DMS53 (cell line): Measurements from ENCODE around the gene LIF.

Experiments
- DNase-seq: peaks from one replicate; lab custom pipeline; 2025; lab: John Stamatoyannopoulos, UW

Gene LIF

DNA sequence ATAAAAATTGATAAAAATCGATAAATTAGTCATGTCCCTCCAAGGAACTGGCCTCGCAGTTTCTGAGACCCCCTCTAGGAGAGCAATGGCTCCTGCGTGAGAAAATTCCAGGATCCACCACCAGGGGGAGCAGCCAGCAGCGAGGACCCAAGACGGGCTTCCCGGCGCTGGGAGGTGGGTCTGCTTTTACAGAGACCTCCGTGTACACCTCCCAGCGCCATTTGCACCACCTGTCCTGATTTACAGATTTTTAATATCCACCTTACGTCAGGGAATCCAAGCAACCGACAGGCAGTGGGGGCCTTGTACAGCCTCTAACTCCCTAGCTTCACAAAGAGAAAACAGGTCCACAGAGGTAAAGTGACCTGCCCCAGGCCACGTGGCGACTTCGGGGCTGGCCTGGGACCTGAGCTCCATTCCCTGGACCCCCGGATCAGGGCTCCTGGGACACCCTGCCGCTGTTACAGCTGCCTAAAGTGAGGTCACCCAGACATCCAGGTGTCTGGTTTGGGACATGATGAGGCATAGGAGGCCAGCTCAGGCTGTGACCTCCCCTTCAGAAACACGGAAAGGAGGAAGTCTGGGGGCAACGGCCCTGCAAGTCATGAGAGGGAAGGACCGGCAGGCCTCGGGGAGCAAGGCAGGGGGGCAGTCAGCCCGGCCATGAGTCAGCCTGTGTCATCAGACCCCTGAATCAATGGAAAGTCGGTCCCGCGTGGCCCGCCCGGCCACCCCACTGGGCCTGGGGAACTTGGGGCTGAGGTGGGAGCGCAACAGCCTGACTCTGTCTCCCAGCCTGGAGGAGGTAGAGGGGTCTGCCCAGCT lies 16.6 kb upstream of the LIF start:
- DNase-seq: peak; percentile 51

DNA sequence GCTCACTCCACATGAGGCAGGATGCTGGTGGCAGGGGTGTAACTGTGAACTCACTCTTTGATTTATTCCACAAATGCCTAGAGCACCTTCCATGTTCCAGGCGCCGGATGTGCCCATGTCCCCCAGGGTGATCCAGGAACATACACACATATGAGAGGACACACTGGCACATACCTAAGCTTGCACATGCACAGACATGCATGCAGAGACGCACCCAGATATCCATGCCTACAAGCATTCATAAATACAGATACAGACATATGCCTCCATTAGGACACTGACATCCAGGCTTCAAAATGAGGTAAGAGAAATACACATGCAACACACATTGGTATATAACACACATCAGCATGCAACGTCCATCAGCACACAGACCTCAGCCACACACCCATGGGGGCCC lies 15.6 kb upstream of the LIF start:
- DNase-seq: no peak

DNA sequence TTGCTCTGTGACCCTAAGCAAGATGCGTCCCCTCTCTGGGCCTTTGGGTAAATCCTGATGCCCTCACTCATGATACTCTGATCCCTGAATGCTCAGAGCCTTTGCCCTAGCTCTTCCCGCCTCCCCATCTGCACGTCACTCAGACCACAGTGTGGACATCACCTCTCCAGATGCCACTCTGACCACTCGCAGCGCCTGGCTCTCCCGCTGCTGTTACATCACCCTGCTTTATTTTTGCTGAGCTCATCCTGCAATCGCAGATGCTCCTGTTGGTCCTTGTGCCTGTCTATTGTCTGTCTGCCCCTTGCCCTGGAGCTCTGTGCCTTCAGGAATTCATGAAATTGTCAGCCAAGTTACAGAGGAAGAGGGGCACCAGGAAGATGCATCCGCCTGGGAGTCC lies 14.6 kb upstream of the LIF start:
- peak; percentile 35 for DNase-seq

DNA sequence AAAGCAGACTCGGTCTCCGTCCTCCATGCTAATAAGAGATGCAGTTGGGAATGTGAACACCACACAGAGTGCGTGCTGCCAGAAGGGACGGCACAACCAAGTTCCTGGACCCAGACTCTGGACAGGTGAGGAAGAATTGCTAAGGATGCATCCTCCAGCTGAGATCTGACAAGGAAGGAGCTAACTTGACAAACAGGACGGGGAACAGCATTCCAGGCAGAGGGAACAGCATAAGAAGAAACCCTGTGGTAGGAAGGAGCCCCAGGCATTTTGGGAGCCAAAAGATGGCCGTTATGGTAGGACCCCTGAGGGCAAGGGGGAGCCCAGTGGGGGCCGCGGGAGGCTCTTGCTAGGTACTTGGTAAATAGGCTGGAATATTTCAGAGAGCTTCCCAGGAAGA lies 14.1 kb upstream of the LIF start:
- no peak for DNase-seq

DNA sequence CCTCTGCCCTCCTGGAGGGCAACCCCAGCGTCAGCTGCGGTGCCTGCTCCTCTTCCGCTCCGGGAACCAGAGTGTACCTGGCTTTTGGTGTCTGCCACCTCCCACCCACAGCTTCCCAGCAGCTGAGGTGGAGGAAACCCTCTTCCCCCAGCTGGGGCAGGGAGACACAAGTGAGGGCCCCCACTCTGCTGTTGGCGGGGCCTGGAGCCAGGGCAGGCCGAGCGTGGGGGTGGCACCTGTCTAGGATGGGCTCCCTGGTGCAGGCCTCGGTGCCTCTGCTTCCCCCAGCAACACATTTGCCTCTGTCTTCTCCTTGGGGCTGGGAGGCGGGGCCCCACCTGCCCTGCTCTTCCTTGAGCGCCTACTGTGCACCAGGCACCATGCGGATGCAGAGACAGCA lies 13.7 kb upstream of the LIF start:
- no peak for DNase-seq

DNA sequence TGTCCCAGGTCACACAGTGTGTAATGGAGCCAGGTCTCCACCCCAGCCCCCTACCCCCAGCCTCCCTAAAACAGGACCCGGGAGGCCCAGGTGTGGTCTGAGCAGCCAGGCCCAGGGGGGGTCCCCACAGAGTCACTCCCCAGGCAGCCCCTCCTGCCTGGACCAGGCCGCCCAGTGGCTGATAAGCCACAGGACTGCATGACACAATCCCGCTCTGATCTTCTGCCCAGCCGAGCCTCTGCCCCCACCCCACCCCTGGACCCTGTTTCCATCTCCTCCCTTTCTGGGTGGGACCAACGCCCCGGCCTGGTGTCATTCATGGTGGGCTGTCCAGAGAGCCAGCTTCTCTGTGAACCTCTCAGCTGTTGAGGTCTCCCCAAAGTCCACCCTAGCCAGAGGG lies 7.8 kb upstream of the LIF start:
- no peak for DNase-seq

DNA sequence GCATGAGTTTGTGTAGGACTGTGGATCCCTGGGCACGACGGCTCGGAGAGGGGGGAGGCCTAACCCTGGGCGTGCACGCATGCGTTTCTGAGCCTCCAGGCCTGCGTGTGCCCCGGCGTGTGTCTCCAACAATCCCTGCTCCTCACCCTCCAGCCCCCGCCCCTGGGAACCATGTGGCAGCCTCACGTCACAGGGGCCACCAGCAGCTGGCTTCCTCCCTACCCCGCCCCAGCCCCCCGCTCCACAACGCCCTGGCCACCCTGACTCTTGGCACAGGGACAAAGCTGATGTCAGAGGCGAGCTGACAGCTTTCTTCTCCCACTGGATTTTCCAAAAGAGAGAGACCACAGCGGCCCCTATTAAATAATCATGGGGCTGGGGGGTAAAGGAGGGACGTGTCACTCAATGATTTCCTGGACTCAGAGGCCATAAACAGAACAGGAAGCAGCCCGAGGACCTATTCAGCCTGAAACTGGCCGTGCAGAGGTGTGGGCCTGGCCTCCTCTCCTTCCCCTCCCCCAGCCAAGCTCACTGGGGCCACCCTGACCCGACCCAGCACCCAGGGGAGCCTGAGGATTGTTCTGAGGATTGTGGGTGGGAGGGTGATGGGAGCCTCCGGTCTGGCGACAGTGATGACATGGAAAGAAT lies 6.8 kb upstream of the LIF start:
- DNase-seq: no peak

DNA sequence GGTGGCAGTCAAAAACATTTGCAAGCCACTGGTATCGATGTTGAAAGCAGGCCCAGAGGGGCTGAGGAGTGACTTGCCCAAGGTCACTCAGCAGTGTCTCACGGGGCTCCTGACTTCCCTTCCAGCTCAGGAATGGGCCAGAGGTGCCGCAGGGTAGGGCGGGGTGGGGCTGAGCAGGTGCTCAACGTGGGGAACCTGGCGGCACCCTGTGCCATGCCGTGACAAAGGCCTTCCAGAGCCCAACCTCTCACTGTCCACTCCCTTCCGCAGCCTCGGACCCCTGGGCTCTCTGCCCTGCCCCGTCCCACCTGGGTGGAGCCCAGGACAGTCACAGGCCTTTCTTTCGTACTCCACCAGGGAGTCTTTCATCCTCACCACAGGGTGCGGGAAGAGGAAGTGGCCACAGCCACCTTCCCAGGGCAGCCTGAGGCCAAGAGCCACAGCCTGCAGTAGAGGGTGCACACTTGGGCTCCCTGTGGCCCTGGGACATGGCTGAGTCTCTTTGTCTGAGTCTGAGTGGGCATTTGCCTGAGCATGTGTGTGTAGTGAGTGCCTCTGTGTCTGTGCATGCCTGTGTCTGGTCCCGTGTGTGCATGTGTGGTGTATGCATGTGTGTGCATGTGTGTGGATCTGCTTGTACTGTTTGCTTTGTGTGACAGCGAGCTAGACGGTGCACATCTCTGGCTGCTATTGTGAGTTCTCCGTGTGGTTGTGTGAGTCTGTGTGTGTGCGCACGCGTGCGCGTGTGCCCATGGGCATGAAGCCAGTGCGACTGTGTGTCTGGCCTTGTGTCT lies 6.0 kb upstream of the LIF start:
- no peak for DNase-seq

DNA sequence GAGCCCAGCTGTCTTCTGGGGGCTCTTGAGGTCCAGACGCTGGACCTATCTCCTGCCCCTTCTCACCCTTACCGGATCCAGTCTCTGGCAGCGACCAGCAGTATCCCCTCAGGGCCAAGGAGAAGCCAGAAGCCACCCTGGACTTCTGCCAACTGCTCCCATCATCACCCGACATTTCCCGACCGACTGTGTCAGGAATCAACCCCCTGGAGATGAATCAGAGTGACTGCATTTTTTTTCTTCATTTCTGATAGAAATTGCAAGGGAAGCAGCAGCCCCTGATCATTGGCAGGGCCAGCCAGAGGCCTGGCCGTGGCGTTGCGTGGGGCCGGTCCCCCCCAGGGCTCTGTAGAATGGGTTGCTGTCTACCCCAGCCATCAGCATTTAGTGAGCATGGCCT lies 5.2 kb upstream of the LIF start:
- DNase-seq: no peak

DNA sequence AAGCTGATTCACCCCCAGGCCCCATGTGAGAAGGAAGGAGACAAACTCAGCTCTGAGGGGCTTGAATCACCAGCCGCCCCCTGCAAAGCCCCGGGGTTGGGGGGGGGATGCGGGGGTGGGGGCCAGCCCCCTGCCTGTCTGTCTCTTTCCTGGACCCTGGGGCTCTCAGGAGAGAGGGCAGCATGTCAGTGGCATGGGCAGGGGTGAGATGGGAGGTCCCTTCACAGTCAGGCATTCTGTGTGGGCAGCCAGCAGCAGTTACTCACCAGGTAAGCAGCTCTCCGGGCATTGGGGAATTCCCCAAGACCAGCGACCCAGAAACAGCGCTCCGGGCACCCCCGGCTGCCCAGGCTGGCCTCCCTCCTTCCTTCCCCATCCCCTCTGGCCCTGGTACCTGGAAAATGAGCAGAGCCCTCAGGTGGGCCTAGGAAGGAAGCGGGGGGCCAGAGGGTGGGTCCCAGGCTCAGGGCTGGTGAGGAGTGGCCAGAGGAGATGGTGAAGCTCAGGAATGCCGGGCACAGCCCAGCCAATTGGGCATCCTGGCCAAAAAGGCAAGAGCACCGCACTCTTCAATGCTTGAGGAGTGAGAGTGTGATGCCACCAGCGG lies 4.2 kb upstream of the LIF start:
- peak; percentile 16 for DNase-seq

DNA sequence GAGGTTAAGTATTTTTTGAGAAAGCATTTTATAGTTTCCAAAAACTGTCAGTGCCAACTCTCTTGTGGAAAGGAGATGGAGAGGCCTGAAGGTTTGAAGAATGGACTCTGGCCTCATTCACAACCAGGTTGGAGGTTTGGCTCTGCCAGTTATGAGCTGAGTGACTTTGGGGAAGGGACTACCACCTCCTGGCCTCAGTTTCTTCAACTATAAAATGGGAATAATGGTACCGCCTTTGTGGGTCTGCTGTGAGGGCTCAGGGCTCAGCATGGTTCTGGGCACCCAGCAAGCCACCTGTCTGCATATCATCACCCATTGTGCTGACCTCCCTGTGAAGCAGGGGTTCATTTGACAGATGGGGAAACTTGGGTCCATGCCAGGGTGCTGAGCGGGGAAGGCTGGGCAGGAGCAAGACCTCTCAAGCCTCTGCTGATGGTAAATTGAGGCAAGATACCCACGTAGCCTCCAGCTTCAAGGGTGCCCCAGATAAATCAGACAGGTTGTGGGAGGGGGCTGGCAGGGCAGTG lies 3.5 kb upstream of the LIF start:
- DNase-seq: no peak

DNA sequence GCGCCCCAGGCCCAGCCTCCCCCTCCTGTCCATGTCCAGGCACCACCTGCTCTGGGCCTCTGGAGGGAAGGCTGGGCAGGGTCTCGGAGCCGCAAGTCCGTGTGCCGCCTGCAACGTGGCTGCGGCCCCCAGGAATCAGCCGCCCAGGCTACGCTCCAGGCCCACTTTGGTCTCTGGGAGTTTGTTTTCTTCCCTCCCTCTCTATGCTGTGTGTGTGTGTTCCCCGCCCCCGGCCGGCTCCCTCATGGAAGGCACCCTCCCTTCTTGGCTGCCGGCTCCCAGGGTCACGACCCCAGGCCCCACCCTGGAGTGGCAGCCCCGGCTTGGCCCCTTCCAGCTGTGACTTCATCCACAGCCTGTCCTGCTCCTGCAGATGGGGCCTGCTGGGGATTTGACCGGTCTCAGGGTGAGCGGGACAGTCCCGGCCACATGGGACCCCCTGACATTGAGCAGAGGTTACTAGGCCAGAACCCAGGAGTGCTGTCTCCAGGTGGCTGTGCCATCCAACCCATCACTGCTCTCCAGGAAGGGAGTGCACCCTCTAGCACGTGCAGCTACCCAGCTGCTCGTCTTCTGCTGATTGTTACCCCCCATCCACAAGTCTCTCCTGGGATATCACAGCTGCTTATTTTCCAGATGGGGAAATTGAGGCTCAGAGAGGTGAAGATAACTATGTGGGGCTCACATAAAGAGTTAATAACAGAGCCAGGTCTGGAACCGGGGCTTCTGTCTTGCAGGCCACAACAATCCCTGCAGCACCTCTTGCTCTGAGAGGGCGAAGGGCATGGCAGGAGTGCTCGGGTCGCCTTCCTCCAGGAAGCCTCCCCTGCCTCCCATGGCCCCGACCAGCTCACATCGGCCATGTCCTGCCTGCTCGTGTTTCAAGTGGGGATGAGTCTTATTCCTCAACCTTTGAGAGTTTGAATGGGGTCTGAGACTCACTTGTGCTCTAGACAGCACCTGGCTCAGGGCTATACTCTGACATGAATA lies 2.8 kb upstream of the LIF start:
- DNase-seq: no peak

DNA sequence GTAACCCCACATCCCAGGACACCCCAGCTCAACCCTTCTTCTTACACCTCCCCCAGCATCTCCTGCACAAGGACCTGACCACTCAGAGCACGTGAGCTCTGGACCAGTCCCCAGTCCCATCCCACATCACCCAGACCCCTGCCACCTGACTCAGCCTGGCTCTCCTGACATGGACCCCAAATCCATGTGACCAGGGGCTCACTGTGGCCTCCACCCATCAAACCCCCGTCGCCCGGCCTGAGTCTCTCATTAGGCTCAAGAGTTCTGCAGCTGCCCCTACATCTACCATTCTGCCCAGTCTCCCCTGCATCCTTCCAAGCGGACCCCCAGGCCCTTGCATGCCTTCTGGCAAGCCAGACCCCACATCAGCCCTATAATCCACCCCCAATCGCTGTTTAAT lies 1.9 kb upstream of the LIF start:
- DNase-seq: no peak

DNA sequence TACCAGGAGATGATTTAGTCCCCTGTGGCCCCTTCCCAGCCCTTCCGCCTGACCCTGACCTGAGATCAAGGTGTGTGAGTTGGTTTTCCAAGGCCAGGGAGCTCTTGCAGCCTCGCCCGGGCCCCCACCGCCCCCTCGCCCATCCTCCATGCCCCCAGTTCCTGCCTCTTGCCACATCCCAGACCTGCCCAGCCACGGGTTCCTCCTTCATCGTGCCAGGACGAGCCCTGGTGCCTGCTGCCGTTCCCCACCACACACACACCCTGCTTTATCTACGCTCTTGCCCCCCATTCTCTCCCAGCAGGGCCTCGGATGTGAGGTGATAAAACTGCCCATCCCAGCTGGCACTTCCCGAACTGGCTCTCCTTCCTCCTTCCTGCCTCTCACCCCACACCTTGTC lies 1.4 kb upstream of the LIF start:
- DNase-seq: no peak

DNA sequence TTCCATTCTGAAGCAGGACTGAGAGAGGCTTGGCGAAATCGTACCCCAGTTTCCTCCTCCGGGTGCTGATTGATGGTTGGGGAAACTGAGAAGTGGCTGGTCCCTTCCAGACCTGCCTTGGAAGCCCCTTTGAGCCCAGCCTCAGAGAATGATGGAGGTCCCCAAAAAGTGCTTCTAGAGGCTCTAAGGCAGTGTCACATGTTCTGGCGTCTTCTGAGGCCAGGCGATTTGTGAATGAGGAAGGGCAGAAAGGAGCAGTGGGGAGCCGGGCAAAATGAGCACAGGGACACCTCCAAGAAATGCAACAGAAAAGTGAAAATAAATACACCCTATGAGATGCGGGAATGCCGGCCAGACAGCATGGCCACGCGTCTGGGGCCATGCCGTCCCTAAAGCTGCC lies 1.0 kb upstream of the LIF start:
- no peak for DNase-seq

DNA sequence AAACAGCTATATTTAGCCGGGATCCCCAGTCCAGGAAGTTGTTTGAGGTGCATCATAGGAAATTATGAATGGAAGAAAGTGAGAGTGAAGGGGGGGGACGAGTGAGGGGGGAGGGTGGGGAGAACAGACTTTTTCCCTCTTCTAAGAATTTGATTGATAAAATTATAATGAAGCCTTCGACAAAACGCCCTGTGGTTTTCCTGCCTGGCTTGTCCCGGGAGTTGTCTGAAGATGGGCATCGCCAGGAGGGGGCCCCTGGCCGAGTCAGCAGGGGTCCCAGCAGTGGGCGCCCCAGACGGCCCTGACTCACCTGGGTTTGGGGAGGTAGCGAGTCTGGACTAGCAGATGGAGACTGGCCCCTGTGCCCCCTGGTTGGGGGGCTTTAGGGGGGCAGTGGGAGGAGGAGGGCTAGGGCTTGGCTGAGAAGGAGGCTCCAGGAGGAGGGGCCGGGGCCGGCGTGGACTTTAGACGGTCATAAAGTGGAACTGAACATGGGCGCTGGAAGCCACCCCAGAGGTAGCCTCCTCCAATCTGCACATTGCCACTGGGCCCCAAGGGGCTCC lies 336 bp upstream of the LIF start:
- no peak for DNase-seq

DNA sequence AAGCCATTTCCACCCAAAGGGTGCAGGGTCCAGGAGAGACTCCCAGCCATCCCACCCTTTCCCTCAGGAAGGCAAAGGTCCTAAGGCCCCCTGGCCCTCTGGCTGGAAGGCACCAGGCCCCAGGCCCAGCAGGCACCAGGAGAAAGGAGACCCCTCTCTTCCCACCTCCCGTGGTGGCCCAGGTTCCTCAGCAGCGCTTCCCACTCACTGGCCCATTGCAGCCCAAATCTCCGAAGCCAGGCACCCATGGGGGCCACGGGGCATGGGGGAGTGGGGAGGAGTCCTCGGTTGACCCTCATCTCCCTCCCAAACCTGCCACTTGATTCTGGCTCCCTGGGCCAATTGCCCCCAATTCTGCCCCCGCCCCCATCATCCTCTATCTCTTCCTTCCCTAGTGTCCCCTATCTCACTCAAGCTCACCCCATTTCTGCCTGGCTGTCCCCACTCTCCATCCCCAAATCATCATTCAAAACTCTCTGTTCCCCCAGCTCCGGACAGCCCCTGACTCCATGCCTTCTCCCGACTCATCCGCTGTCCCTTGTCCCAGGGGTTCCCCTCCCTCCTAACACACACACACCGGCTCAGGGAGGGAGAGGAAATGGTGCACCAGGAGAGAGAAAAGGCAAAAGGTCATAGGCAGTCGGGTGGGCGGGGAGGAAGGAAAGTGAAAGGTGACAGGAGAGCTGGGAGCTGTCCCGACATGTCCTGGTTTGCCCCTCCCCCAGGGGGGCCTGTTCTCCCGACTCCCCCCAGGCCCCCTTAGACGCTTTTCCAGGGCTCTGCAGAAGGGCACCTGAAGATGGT lies 1.2 kb downstream of the LIF start:
- DNase-seq: no peak

DNA sequence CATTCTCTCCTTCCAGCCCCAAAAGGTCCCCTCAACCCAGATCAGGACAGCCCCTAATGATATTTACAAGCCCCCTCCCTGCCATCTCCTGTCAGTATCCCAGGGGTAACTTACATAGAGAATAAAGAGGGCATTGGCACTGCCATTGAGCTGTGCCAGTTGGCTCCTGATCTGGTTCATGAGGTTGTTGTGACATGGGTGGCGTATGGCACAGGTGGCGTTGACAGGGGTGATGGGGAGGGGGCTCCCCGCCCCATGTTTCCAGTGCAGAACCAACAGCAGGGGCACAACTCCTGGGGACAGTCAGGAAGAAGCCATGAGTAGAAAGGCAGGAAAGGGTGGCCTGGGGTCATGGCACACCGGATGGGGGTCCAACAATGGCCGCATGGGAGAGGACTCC lies 1.9 kb downstream of the LIF start:
- no peak for DNase-seq

DNA sequence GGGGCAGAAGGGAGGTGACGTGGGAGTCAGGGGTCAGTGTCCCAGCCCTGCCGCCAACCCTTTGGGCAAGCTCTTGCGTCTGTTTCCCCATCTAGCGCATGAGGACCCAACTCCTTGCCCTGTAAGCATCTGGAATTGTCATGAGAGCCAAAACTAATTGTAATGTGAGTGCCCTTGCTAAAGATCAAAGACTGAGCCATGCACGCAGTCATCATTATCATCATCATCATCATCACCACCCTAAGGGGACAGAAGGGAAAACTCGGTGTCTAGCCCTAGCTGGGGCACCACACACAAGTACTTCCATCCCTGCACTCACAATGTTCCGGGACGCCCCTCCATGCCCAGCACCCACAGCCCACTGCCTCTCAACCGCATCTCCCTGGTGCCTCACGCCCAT lies 2.5 kb downstream of the LIF start:
- DNase-seq: no peak

DNA sequence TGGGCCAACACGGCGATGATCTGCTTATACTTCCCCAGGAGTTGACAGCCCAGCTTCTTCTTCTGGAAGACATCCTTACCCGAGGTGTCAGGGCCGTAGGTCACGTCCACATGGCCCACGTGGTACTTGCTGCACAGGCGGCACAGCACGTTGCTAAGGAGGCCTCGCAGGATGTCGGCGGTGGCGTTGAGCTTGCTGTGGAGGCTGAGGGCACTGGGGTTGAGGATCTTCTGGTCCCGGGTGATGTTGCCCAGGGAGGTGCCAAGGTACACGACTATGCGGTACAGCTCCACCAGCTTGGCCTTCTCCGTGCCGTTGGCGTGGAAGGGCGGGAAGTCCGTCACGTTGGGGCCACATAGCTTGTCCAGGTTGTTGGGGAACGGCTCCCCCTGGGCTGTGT lies 2.9 kb downstream of the LIF start:
- no peak for DNase-seq
